Measurements from ENCODE around the gene ACSS2. TPM values are rescaled to one million over a fixed set of nuclear protein-coding genes. Genes with fewer than 3 reads are reported as not detected.
A peak's percentile ranks its signal among the peaks of the same experiment; 100 is the strongest.

The ACSS2 gene
- total RNA-seq, 4 donors from 2014 or later: 34.8 to 90.7 (median 62.8) TPM

GRCh38 chr20:34954904-34955230 is 78.5 kb downstream of the ACSS2 start:
- Histone ChIP-seq H3K9me3 (no peaks in the 10 kb centered on the region), H3K36me3 (peaks cover 0 to 12% (median 4%) of the 10 kb centered on the region in 4 donors), H3K27ac (replicated peaks in 1 of 4) (peak overlapping the region; percentile 84 to 92 (median 89)), H3K4me1 (peaks cover 12 to 20% (median 17%) of the 10 kb centered on the region in 4 donors), H3K27me3 (no peaks in the 10 kb centered on the region), H3K4me3 (peak overlapping the region; percentile 66 to 81 (median 74))
- intact Hi-C loops (cut with DNase I): no loop called here
- TF ChIP-seq EP300 (IDR thresholded peaks at IDR 0.05) (no peak), POLR2A (IDR thresholded peaks at IDR 0.05; ENCODE audit: low read depth) (no peak), POLR2AphosphoS5 (IDR thresholded peaks at IDR 0.05) (no peak), CTCF (IDR thresholded peaks at IDR 0.05) (no peak)
- WGBS: 10% methylated on average over 13 of the region's 13 CpGs
- DNase-seq (ENCODE audit: extremely low spot score): no peak

GRCh38 chr20:34955231-34956040 is 79.0 kb downstream of the ACSS2 start, which contains the start of the genes GSS and MYH7B:
Gene GSS, minus strand, starts transcription at chr20:34955806. Its CDS starts 3,954 bp downstream, at chr20:34951852.
Gene MYH7B, plus strand, starts transcription at chr20:34955868. Its CDS starts 22,138 bp downstream, at chr20:34978006.
- H3K27ac ChIP-seq (replicated peaks in 1 of 4): peak within 1 kb of the TSS; percentile 84 to 92 (median 89)
- intact Hi-C loops (cut with DNase I): loop anchor here (1.0 kb wide), 1 partner anchor 82 kb away; no protein-coding TSS in a partner anchor
- WGBS: under 1% methylated on average over 46 of the region's 62 CpGs

GRCh38 chr20:34956041-34956458 is 79.6 kb downstream of the ACSS2 start:
- WGBS: 11% methylated on average over 6 of the region's 6 CpGs
- TF ChIP-seq CTCF (IDR thresholded peaks at IDR 0.05) (no peak), POLR2A (IDR thresholded peaks at IDR 0.05; ENCODE audit: low read depth) (no peak), POLR2AphosphoS5 (IDR thresholded peaks at IDR 0.05) (no peak), EP300 (IDR thresholded peaks at IDR 0.05) (no peak)
- Histone ChIP-seq H3K36me3 (peaks cover 0 to 6% (median 3%) of the 10 kb centered on the region in 4 donors), H3K27me3 (no peaks in the 10 kb centered on the region), H3K9me3 (no peaks in the 10 kb centered on the region), H3K27ac (replicated peaks in 1 of 4) (peak overlapping the region; percentile 84 to 92 (median 89)), H3K4me1 (peaks cover 12 to 20% (median 17%) of the 10 kb centered on the region in 4 donors), H3K4me3 (peak overlapping the region; percentile 66 to 81 (median 74))
- no peak for DNase-seq (ENCODE audit: extremely low spot score)
- intact Hi-C loops (cut with DNase I): loop anchor here (1.0 kb wide), 1 partner anchor 83 kb away; no protein-coding TSS in a partner anchor

More at GRCh38 chr20:34955231-34956040, 79.0 kb downstream of the ACSS2 start, which contains the start of the genes GSS and MYH7B:
- TF ChIP-seq CTCF (IDR thresholded peaks at IDR 0.05) (peak; percentile 61 to 85 (median 64)), POLR2AphosphoS5 (IDR thresholded peaks at IDR 0.05) (peak; percentile 95), EP300 (IDR thresholded peaks at IDR 0.05) (no peak), POLR2A (IDR thresholded peaks at IDR 0.05; ENCODE audit: low read depth) (peak; percentile 73)
- Histone ChIP-seq H3K4me3 (peak within 1 kb of the TSS; percentile 66 to 81 (median 74)), H3K36me3 (peaks cover 0 to 8% (median 3%) of the 10 kb centered on the region in 4 donors), H3K4me1 (peaks cover 12 to 20% (median 17%) of the 10 kb centered on the region in 4 donors), H3K27me3 (no peaks in the 10 kb centered on the region), H3K9me3 (no peaks in the 10 kb centered on the region)
- peak; percentile 99 for DNase-seq (ENCODE audit: extremely low spot score)

- Histone ChIP-seq H3K27ac (replicated peaks in 1 of 4) (peak overlapping the region in 1 of 4 donors; percentile 84), H3K27me3 (no peaks in the 10 kb centered on the region), H3K36me3 (no peaks in the 10 kb centered on the region), H3K9me3 (no peaks in the 10 kb centered on the region), H3K4me3 (no peak overlapping the region), H3K4me1 (peaks cover 12 to 20% (median 17%) of the 10 kb centered on the region in 4 donors)
- TF ChIP-seq POLR2A (IDR thresholded peaks at IDR 0.05; ENCODE audit: low read depth): no peak
- TF ChIP-seq EP300 (IDR thresholded peaks at IDR 0.05): no peak
- TF ChIP-seq POLR2AphosphoS5 (IDR thresholded peaks at IDR 0.05): no peak
- TF ChIP-seq CTCF (IDR thresholded peaks at IDR 0.05): no peak
- 86% methylated on average over 21 of the region's 21 CpGs for WGBS
- intact Hi-C loops (cut with DNase I): loop anchor here (1.0 kb wide), 1 partner anchor 84 kb away; no protein-coding TSS in a partner anchor
- no peak for DNase-seq (ENCODE audit: extremely low spot score)
These were observed 80.5 kb downstream of the ACSS2 start for GRCh38 chr20:34956751-34957472.
